SIG-M5 (cell line): ENCODE measurements around the gene NUBPL.
"Not testable (repeated sequence)": the region's sequence is repeated elsewhere in the genome, so short reads cannot be mapped to it uniquely, and the experiment has no call there.

Experiments used
- DNase-seq: peaks from one replicate; lab custom pipeline; 2025; lab: John Stamatoyannopoulos, UW

NUBPL gene

GRCh38 chr14:31578792-31579501 lies 17.7 kb downstream of the NUBPL start:
- DNase-seq: no peak

GRCh38 chr14:31580234-31580633 lies 19.0 kb downstream of the NUBPL start:
- no peak for DNase-seq

GRCh38 chr14:31582286-31582691 lies 21.1 kb downstream of the NUBPL start:
- no peak for DNase-seq

- DNase-seq: no peak
These were observed 21.7 kb downstream of the NUBPL start for GRCh38 chr14:31582836-31583452.

- DNase-seq: no peak
These were observed 29.0 kb downstream of the NUBPL start for GRCh38 chr14:31590206-31590605.

- no peak for DNase-seq
These were observed 30.9 kb downstream of the NUBPL start for GRCh38 chr14:31592122-31592521.

GRCh38 chr14:31592631-31593030 lies 31.4 kb downstream of the NUBPL start:
- DNase-seq: no peak

- no peak for DNase-seq
These were observed 35.3 kb downstream of the NUBPL start for GRCh38 chr14:31596342-31597095.

GRCh38 chr14:31605702-31606101 lies 44.5 kb downstream of the NUBPL start:
- DNase-seq: no peak

- no peak for DNase-seq
These were observed 50.7 kb downstream of the NUBPL start for GRCh38 chr14:31611778-31612433.

GRCh38 chr14:31613188-31613587 lies 52.0 kb downstream of the NUBPL start:
- DNase-seq: no peak

- DNase-seq: not testable (repeated sequence)
These were observed 57.7 kb downstream of the NUBPL start for GRCh38 chr14:31618884-31619283.

GRCh38 chr14:31619440-31619839 lies 58.2 kb downstream of the NUBPL start:
- no peak for DNase-seq

GRCh38 chr14:31620898-31621297 lies 59.7 kb downstream of the NUBPL start:
- not testable (repeated sequence) for DNase-seq

GRCh38 chr14:31622060-31622459 lies 60.9 kb downstream of the NUBPL start:
- no peak for DNase-seq

GRCh38 chr14:31652900-31653299 lies 91.7 kb downstream of the NUBPL start:
- DNase-seq: not testable (repeated sequence)

- DNase-seq: no peak
These were observed 96.7 kb downstream of the NUBPL start for GRCh38 chr14:31657917-31658316.

GRCh38 chr14:31659278-31659677 lies 98.1 kb downstream of the NUBPL start:
- no peak for DNase-seq

- DNase-seq: no peak
These were observed 99.0 kb downstream of the NUBPL start for GRCh38 chr14:31660191-31660590.

GRCh38 chr14:31660728-31661127 lies 99.5 kb downstream of the NUBPL start:
- DNase-seq: no peak

- no peak for DNase-seq
These were observed 107.1 kb downstream of the NUBPL start for GRCh38 chr14:31668348-31668747.

- DNase-seq: no peak
These were observed 111.5 kb downstream of the NUBPL start for GRCh38 chr14:31672709-31673108.

GRCh38 chr14:31677052-31677451 lies 115.8 kb downstream of the NUBPL start:
- no peak for DNase-seq
